ENCODE results near the gene LINC01488.

- TF ChIP-seq POLR2A (IDR thresholded peaks at IDR 0.05; ENCODE audit: low read length) (no peak), GATA1 (IDR thresholded peaks at IDR 0.05; ENCODE audit: low read depth, low read length) (no peak)
Observed at GRCh38 chr11:69434471-69434931, 47.0 kb upstream of the LINC01488 start.

All from erythroblast (primary cell).